GM13977 (cell line): ENCODE results near the gene MED19.

ENCODE experiments used
- DNase-seq: peaks from one replicate; pipeline ENCODE4 v3.0.0; 2012; ENCODE audit warnings: low spot score
- CTCF ChIP-seq: IDR thresholded peaks from 2 replicates; pipeline ENCODE4 v1.5.1; 2012; ENCODE audit warnings: mild to moderate bottlenecking, control low read depth; ENCODE audit not compliant: insufficient read depth; ENCODE audit errors: extremely low read depth, missing control alignments
- in situ Hi-C: fragments of 300-500 bp; cut with MboI; formaldehyde crosslinking; loops from one replicate; pipeline ENCODE4 v1.12.0; 2022; ENCODE audit warnings: low sequenced_read_pairs, low pct_unique_long_range_greater_than_20kb, mixed read lengths, inconsistent platforms; ENCODE audit not compliant: unreplicated experiment

Gene MED19

GRCh38 chr11:57711414-57712255 is at the start of gene MED19:
Gene MED19, minus strand, starts transcription at chr11:57712215. Its CDS starts 36 bp downstream, at chr11:57712179.
- peak; percentile 78 for DNase-seq
- in situ Hi-C loops: no loop called here
- TF ChIP-seq CTCF: no peak

- no peak for DNase-seq
- in situ Hi-C loops: no loop called here
Measured at GRCh38 chr11:57758174-57758573, 46.2 kb upstream of the MED19 start.

GRCh38 chr11:57752954-57753353 is 40.9 kb upstream of the MED19 start:
- no peak for TF ChIP-seq CTCF
- in situ Hi-C loops: no loop called here
- no peak for DNase-seq

More at GRCh38 chr11:57758174-57758573, 46.2 kb upstream of the MED19 start:
- no peak for TF ChIP-seq CTCF

GRCh38 chr11:57751676-57752253 is 39.8 kb upstream of the MED19 start, which contains the start of gene BTBD18:
Gene BTBD18, minus strand, starts transcription at chr11:57751819. Its CDS starts 631 bp downstream, at chr11:57751188.
- DNase-seq: peak; percentile 50
- TF ChIP-seq CTCF: peak; percentile 33
- in situ Hi-C loops: no loop called here

GRCh38 chr11:57751176-57751575 is 39.2 kb upstream of the MED19 start:
- no peak for TF ChIP-seq CTCF
- in situ Hi-C loops: no loop called here
- DNase-seq: no peak

GRCh38 chr11:57746920-57747319 is 34.9 kb upstream of the MED19 start:
- in situ Hi-C loops: loop anchor here (10.0 kb wide), 1 partner anchor 48 kb away; no protein-coding TSS in a partner anchor
- no peak for TF ChIP-seq CTCF
- no peak for DNase-seq
